ENCODE data around the gene RYR1.
"Not testable (repeated sequence)": the region's sequence is repeated elsewhere in the genome, so short reads cannot be mapped to it uniquely, and the experiment has no call there.

RYR1 gene

GRCh38 chr19:38556521-38557174, 123.2 kb downstream of the RYR1 start:
- no peaks in the 10 kb centered on the region for H3K79me2 ChIP-seq (ENCODE audit: low read length)
- no peak overlapping the region for H3K9ac ChIP-seq (ENCODE audit: low read length)
- 0 out of 2 replicates have a peak, but pooled peaks cover 5% of the 10 kb centered on the region for H3F3A ChIP-seq (ENCODE audit: insufficient read depth, low read length)
- no peak overlapping the region for H2AFZ ChIP-seq (ENCODE audit: low read length)
- DNase-seq: no peak
- no peaks in the 10 kb centered on the region for H3K36me3 ChIP-seq (replicated peaks; ENCODE audit: insufficient read depth, low read length)
- no peaks in the 10 kb centered on the region for H3K9me3 ChIP-seq (replicated peaks; ENCODE audit: insufficient read depth, low read length)
- H3K27ac ChIP-seq (ENCODE audit: low read length): no peak overlapping the region
- no peaks in the 10 kb centered on the region for H3K9me2 ChIP-seq (replicated peaks; ENCODE audit: insufficient read depth, low read length)
- H4K20me1 ChIP-seq (ENCODE audit: insufficient read depth, low read length): no peaks in the 10 kb centered on the region
- TF ChIP-seq EZH2phosphoT487 (IDR thresholded peaks at IDR 0.05; ENCODE audit: low read length) (no peak), CTCF (IDR thresholded peaks at IDR 0.05; ENCODE audit: low read length) (no peak; the same call in 1 of the 2 replicates), EZH2 (optimal IDR thresholded peaks at IDR 0.05; ENCODE audit: low read depth, low read length) (no peak)
- no peak overlapping the region for H3K4me3 ChIP-seq (ENCODE audit: low read length)
- 0 out of 2 replicates have a peak, but pooled peaks cover 8% of the 10 kb centered on the region for H3K4me1 ChIP-seq (ENCODE audit: low read length)
- 0 out of 2 replicates have a peak, but pooled peaks cover 4% of the 10 kb centered on the region for H3K27me3 ChIP-seq (replicated peaks; ENCODE audit: insufficient read depth, low read length)
- no peak overlapping the region for H3K4me2 ChIP-seq (ENCODE audit: low read depth, low read length)

- Histone ChIP-seq H3K4me2 (ENCODE audit: low read depth, low read length) (no peak overlapping the region), H3K27ac (ENCODE audit: low read length) (no peak overlapping the region), H3K9me3 (replicated peaks; ENCODE audit: insufficient read depth, low read length) (no peaks in the 10 kb centered on the region), H3K4me1 (ENCODE audit: low read length) (0 out of 2 replicates have a peak, but pooled peaks cover 8% of the 10 kb centered on the region), H4K20me1 (ENCODE audit: insufficient read depth, low read length) (no peaks in the 10 kb centered on the region), H3K9ac (ENCODE audit: low read length) (no peak overlapping the region), H3K9me2 (replicated peaks; ENCODE audit: insufficient read depth, low read length) (no peaks in the 10 kb centered on the region), H3K36me3 (replicated peaks; ENCODE audit: insufficient read depth, low read length) (no peaks in the 10 kb centered on the region), H3F3A (ENCODE audit: insufficient read depth, low read length) (0 out of 2 replicates have a peak, but pooled peaks cover 5% of the 10 kb centered on the region), H3K4me3 (ENCODE audit: low read length) (no peak overlapping the region), H3K27me3 (replicated peaks; ENCODE audit: insufficient read depth, low read length) (0 out of 2 replicates have a peak, but pooled peaks cover 4% of the 10 kb centered on the region), H2AFZ (ENCODE audit: low read length) (no peak overlapping the region), H3K79me2 (ENCODE audit: low read length) (no peaks in the 10 kb centered on the region)
- TF ChIP-seq EZH2 (optimal IDR thresholded peaks at IDR 0.05; ENCODE audit: low read depth, low read length) (no peak), EZH2phosphoT487 (IDR thresholded peaks at IDR 0.05; ENCODE audit: low read length) (no peak), CTCF (IDR thresholded peaks at IDR 0.05; ENCODE audit: low read length) (no peak)
- DNase-seq: no peak
Measured at GRCh38 chr19:38557205-38557799, 123.8 kb downstream of the RYR1 start.

GRCh38 chr19:38558933-38559332, 125.4 kb downstream of the RYR1 start:
- not testable (repeated sequence) for H3K4me2 ChIP-seq (ENCODE audit: low read depth, low read length); H3K4me3 ChIP-seq (ENCODE audit: low read length); H3K9ac ChIP-seq (ENCODE audit: low read length); H3K4me1 ChIP-seq (ENCODE audit: low read length); H2AFZ ChIP-seq (ENCODE audit: low read length); H3K27ac ChIP-seq (ENCODE audit: low read length); H3K36me3 ChIP-seq (replicated peaks; ENCODE audit: insufficient read depth, low read length); H3K9me3 ChIP-seq (replicated peaks; ENCODE audit: insufficient read depth, low read length); H3K9me2 ChIP-seq (replicated peaks; ENCODE audit: insufficient read depth, low read length); H4K20me1 ChIP-seq (ENCODE audit: insufficient read depth, low read length); DNase-seq; H3K79me2 ChIP-seq (ENCODE audit: low read length); H3F3A ChIP-seq (ENCODE audit: insufficient read depth, low read length); H3K27me3 ChIP-seq (replicated peaks; ENCODE audit: insufficient read depth, low read length)

All from MM.1S (cell line).